ENCODE data around the gene ZC3H13. TPM values are rescaled to one million over a fixed set of nuclear protein-coding genes. Genes with fewer than 3 reads are reported as not detected.

ZC3H13 gene
- total RNA-seq, 2 donors from 2014 or later = 21.8 to 39.5 TPM

GRCh38 chr13:46040763-46041162, 11.8 kb downstream of the ZC3H13 start:
- H3K36me3 ChIP-seq = no peaks in the 10 kb centered on the region
- ATAC-seq (ENCODE audit: insufficient number of reproducible peaks, low FRiP score, low read depth) (no peak), DNase-seq (ENCODE audit: low spot score) (no peak)
- no peaks in the 10 kb centered on the region for H3K27me3 ChIP-seq (replicated peaks; ENCODE audit: insufficient read depth)
- H3K4me1 ChIP-seq (ENCODE audit: control insufficient read depth in 1 of 2, low read depth in 2 of 2) = no peaks in the 10 kb centered on the region
- no peak overlapping the region for H3K27ac ChIP-seq
- H3K4me3 ChIP-seq = no peak overlapping the region
- no peaks in the 10 kb centered on the region for H3K9me3 ChIP-seq
- TF ChIP-seq CTCF (IDR thresholded peaks at IDR 0.05) = no peak

GRCh38 chr13:46039411-46040182, 12.9 kb downstream of the ZC3H13 start:
- H3K27me3 ChIP-seq (replicated peaks; ENCODE audit: insufficient read depth) = no peaks in the 10 kb centered on the region
- no peaks in the 10 kb centered on the region for H3K9me3 ChIP-seq
- no peak for TF ChIP-seq CTCF (IDR thresholded peaks at IDR 0.05)
- DNase-seq (ENCODE audit: low spot score) (no peak), ATAC-seq (ENCODE audit: insufficient number of reproducible peaks, low FRiP score, low read depth) (no peak)
- no peak overlapping the region for H3K27ac ChIP-seq
- no peaks in the 10 kb centered on the region for H3K4me1 ChIP-seq (ENCODE audit: control insufficient read depth in 1 of 2, low read depth in 2 of 2)
- no peak overlapping the region for H3K4me3 ChIP-seq
- H3K36me3 ChIP-seq = no peaks in the 10 kb centered on the region

- no peak for TF ChIP-seq CTCF (IDR thresholded peaks at IDR 0.05)
- DNase-seq (ENCODE audit: low spot score) (no peak), ATAC-seq (ENCODE audit: insufficient number of reproducible peaks, low FRiP score, low read depth) (no peak)
- Histone ChIP-seq H3K4me3 (no peak overlapping the region), H3K9me3 (no peaks in the 10 kb centered on the region), H3K36me3 (no peaks in the 10 kb centered on the region), H3K27me3 (replicated peaks; ENCODE audit: insufficient read depth) (no peaks in the 10 kb centered on the region), H3K4me1 (ENCODE audit: control insufficient read depth in 1 of 2, low read depth in 2 of 2) (no peaks in the 10 kb centered on the region), H3K27ac (no peak overlapping the region)
These were observed 14.2 kb downstream of the ZC3H13 start for GRCh38 chr13:46038296-46038695.

- no peak for TF ChIP-seq CTCF (IDR thresholded peaks at IDR 0.05)
- ATAC-seq (ENCODE audit: insufficient number of reproducible peaks, low FRiP score, low read depth) = no peak
- no peak for DNase-seq (ENCODE audit: low spot score)
- Histone ChIP-seq H3K4me3 (no peak overlapping the region), H3K36me3 (no peaks in the 10 kb centered on the region), H3K9me3 (peaks cover 4% of the 10 kb centered on the region), H3K27me3 (replicated peaks; ENCODE audit: insufficient read depth) (no peaks in the 10 kb centered on the region), H3K27ac (no peak overlapping the region), H3K4me1 (ENCODE audit: control insufficient read depth in 1 of 2, low read depth in 2 of 2) (no peaks in the 10 kb centered on the region)
These were observed 17.5 kb downstream of the ZC3H13 start for GRCh38 chr13:46035066-46035465.

GRCh38 chr13:46032341-46032740, 20.2 kb downstream of the ZC3H13 start:
- H3K4me1 ChIP-seq (ENCODE audit: control insufficient read depth in 1 of 2, low read depth in 2 of 2) = no peaks in the 10 kb centered on the region
- no peak overlapping the region for H3K27ac ChIP-seq
- DNase-seq (ENCODE audit: low spot score) (no peak), ATAC-seq (ENCODE audit: insufficient number of reproducible peaks, low FRiP score, low read depth) (no peak)
- H3K36me3 ChIP-seq = no peaks in the 10 kb centered on the region
- peaks cover 6% of the 10 kb centered on the region for H3K9me3 ChIP-seq
- no peak overlapping the region for H3K4me3 ChIP-seq
- no peak for TF ChIP-seq CTCF (IDR thresholded peaks at IDR 0.05)
- no peaks in the 10 kb centered on the region for H3K27me3 ChIP-seq (replicated peaks; ENCODE audit: insufficient read depth)

All from thoracic aorta (tissue), 2 donors.